WTC11 (cell line): Measurements from ENCODE around the gene OSBPL10. TPM values are rescaled to one million over a fixed set of nuclear protein-coding genes. Genes with fewer than 3 reads are reported as not detected.

Experiments used
- ATAC-seq: fragments of 200-7000 bp; cut with Tn5 transposase; 2 replicates; pipeline ENCODE4 v1.10.0; 2021; ENCODE audit warnings: mild to moderate bottlenecking, moderate library complexity
- CTCF ChIA-PET: fragments of 300-600 bp; sonication (Branson Sonifier 250); formaldehyde crosslinking; loops from one replicate; lab custom pipeline; 2021; ENCODE audit warnings: antibody characterized with exemption; lab: Charles Lee
- POLR2A ChIA-PET: fragments of 350-600 bp; sonication (Branson Sonifier 250); formaldehyde crosslinking; loops from one replicate; lab custom pipeline; 2021; ENCODE audit warnings: antibody characterized with exemption; lab: Charles Lee
- DNase-seq: peaks from one replicate; pipeline ENCODE4 v3.0.0; 2021; ENCODE audit warnings: low spot score
- H3K27ac Mint-ChIP-seq: 2 replicates; pipeline ENCODE4 v1.8.0; 2021; ENCODE audit warnings: mixed read lengths
- H3K27me3 Mint-ChIP-seq: 2 replicates; pipeline ENCODE4 v1.8.0; 2021; ENCODE audit warnings: low read depth, mild to moderate bottlenecking, moderate library complexity, mixed read lengths
- H3K36me3 Mint-ChIP-seq: 2 replicates; pipeline ENCODE4 v1.8.0; 2021; ENCODE audit warnings: mixed read lengths
- H3K4me1 Mint-ChIP-seq: 2 replicates; pipeline ENCODE4 v1.8.0; 2022; ENCODE audit warnings: mixed read lengths
- H3K4me3 Mint-ChIP-seq: 2 replicates; pipeline ENCODE4 v1.8.0; 2021; ENCODE audit warnings: mild to moderate bottlenecking, moderate library complexity, mixed read lengths
- H3K9me3 Mint-ChIP-seq: 2 replicates; pipeline ENCODE4 v1.8.0; 2021; ENCODE audit warnings: mixed read lengths
- FOXP1 ChIP-seq: sonication (generic); formaldehyde crosslinking; IDR thresholded peaks from 2 replicates; pipeline ENCODE4 v1.8.0; 2022; ENCODE audit warnings: missing genetic modification reagents, mild to moderate bottlenecking, moderate library complexity, borderline replicate concordance
- IRF2 ChIP-seq: sonication (generic); formaldehyde crosslinking; IDR thresholded peaks from 2 replicates; pipeline ENCODE4 v1.8.0; 2022; ENCODE audit warnings: low read depth, missing genetic modification reagents, borderline replicate concordance
- MXD4 ChIP-seq: fragments of 250-450 bp; sonication (Bioruptor Pico); IDR thresholded peaks from 2 replicates; pipeline ENCODE4 v1.8.0; 2021; ENCODE audit warnings: mild to moderate bottlenecking, moderate library complexity, borderline replicate concordance
- MYBL2 ChIP-seq: sonication (generic); formaldehyde crosslinking; IDR thresholded peaks from 2 replicates; pipeline ENCODE4 v1.8.1; 2023; ENCODE audit warnings: mild to moderate bottlenecking, moderate library complexity, missing genetic modification reagents
- NFE2L1 ChIP-seq: sonication (generic); formaldehyde crosslinking; IDR thresholded peaks from 2 replicates; pipeline ENCODE4 v1.8.1; 2023; ENCODE audit warnings: missing genetic modification reagents
- NR1H2 ChIP-seq: sonication (generic); formaldehyde crosslinking; IDR thresholded peaks from 2 replicates; pipeline ENCODE4 v1.9.0; 2021; ENCODE audit warnings: mild to moderate bottlenecking, moderate library complexity, missing genetic modification reagents
- NR2C2 ChIP-seq: sonication (generic); formaldehyde crosslinking; IDR thresholded peaks from 2 replicates; pipeline ENCODE4 v1.8.0; 2022; ENCODE audit warnings: mild to moderate bottlenecking, missing genetic modification reagents
- SOX15 ChIP-seq: fragments of 250-450 bp; sonication (Bioruptor Pico); IDR thresholded peaks from 2 replicates; pipeline ENCODE4 v1.9.0; 2021; ENCODE audit warnings: mild to moderate bottlenecking
- ZNF121 ChIP-seq: sonication (generic); formaldehyde crosslinking; IDR thresholded peaks from 2 replicates; pipeline ENCODE4 v1.8.0; 2023; ENCODE audit warnings: missing genetic modification reagents
- ZNF219 ChIP-seq: sonication (generic); formaldehyde crosslinking; IDR thresholded peaks from 2 replicates; pipeline ENCODE4 v1.8.0; 2023; ENCODE audit warnings: missing genetic modification reagents, mild to moderate bottlenecking, borderline replicate concordance
- ZNF263 ChIP-seq: sonication (generic); formaldehyde crosslinking; IDR thresholded peaks from 2 replicates; pipeline ENCODE4 v1.8.1; 2022; ENCODE audit warnings: low read depth, mild to moderate bottlenecking, moderate library complexity, missing genetic modification reagents
- total RNA-seq: library from RNA; stranded (reverse); gene quantifications from 3 replicates; pipeline ENCODE4 v1.2.3, GENCODE V29; 2021
- TF ChIP-seq, protein P1 (sequence below): fragments of 250-450 bp; sonication (Bioruptor Pico); IDR thresholded peaks from 2 replicates; pipeline ENCODE4 v1.9.0; 2021; ENCODE audit warnings: mild to moderate bottlenecking, borderline replicate concordance
- TF ChIP-seq, protein P2 (sequence below): fragments of 250-450 bp; sonication (Bioruptor Pico); conservative IDR thresholded peaks from 2 replicates; pipeline ENCODE4 v1.9.0; 2021; ENCODE audit warnings: mild to moderate bottlenecking
- TF ChIP-seq, protein P3 (sequence below): fragments of 250-450 bp; sonication (Bioruptor Pico); IDR thresholded peaks from 2 replicates; pipeline ENCODE4 v1.9.0; 2021; ENCODE audit warnings: mild to moderate bottlenecking
- TF ChIP-seq, protein P4 (sequence below): sonication (generic); formaldehyde crosslinking; IDR thresholded peaks from 2 replicates; pipeline ENCODE4 v1.8.1; 2022; ENCODE audit warnings: missing genetic modification reagents, borderline replicate concordance
- TF ChIP-seq, protein P5 (sequence below): sonication (generic); formaldehyde crosslinking; IDR thresholded peaks from 2 replicates; pipeline ENCODE4 v1.8.0; 2022; ENCODE audit warnings: missing genetic modification reagents

Gene OSBPL10
- total RNA-seq, 1 experiment from 2014 or later: 84.1 TPM

DNA sequence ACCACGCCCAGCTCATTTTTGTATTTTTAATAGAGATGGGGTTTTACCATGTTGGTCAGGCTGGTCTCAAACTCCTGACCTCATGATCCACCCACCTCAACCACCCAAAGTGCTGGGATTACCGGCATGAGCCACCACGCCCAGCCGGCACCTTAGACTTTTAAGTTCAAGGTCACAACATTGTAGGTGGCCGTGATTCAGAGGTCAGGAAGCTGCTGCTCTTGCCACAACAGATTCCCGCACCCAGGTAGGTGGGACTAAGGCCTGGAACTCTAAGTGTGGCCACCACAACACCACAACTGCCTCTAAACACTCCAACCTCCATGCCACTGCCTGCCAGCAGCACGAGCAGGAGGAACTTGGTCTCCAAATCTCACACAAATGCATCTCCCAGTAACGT is 251.5 kb downstream of the OSBPL10 start (continued):
- TF ChIP-seq, protein P1, sequence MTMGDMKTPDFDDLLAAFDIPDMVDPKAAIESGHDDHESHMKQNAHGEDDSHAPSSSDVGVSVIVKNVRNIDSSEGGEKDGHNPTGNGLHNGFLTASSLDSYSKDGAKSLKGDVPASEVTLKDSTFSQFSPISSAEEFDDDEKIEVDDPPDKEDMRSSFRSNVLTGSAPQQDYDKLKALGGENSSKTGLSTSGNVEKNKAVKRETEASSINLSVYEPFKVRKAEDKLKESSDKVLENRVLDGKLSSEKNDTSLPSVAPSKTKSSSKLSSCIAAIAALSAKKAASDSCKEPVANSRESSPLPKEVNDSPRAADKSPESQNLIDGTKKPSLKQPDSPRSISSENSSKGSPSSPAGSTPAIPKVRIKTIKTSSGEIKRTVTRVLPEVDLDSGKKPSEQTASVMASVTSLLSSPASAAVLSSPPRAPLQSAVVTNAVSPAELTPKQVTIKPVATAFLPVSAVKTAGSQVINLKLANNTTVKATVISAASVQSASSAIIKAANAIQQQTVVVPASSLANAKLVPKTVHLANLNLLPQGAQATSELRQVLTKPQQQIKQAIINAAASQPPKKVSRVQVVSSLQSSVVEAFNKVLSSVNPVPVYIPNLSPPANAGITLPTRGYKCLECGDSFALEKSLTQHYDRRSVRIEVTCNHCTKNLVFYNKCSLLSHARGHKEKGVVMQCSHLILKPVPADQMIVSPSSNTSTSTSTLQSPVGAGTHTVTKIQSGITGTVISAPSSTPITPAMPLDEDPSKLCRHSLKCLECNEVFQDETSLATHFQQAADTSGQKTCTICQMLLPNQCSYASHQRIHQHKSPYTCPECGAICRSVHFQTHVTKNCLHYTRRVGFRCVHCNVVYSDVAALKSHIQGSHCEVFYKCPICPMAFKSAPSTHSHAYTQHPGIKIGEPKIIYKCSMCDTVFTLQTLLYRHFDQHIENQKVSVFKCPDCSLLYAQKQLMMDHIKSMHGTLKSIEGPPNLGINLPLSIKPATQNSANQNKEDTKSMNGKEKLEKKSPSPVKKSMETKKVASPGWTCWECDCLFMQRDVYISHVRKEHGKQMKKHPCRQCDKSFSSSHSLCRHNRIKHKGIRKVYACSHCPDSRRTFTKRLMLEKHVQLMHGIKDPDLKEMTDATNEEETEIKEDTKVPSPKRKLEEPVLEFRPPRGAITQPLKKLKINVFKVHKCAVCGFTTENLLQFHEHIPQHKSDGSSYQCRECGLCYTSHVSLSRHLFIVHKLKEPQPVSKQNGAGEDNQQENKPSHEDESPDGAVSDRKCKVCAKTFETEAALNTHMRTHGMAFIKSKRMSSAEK (CRISPR knock-in tag): no peak
- TF ChIP-seq NR1H2 (CRISPR knock-in tag) (no peak), IRF2 (no peak), MXD4 (CRISPR knock-in tag) (no peak), FOXP1 (CRISPR knock-in tag) (no peak)
- TF ChIP-seq, all 79 proteins: peak for 0

DNA sequence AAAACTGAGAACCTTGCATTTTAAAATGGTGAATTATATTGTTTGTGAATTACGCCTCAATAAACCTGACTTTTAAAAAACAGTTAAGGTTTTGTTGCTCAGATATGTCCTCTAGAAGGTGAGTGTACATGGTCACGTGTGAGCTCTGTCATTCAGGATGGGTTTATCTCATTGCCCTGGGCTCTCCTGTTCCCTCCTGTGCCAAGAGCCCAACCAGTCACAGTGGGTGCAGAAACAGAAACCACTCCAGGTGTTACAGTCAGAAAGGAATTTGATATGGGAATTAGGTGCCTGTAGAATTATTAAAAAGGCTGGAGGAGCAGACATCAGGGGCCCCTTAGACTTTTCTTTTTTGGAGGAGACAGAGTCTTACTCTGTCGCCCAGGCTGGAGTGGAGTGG is 252.0 kb downstream of the OSBPL10 start:
- DNase-seq (no peak), ATAC-seq (no peak)
- H3K4me1 Mint-ChIP-seq: peaks cover 18% of the 10 kb centered on the region
- H3K27me3 Mint-ChIP-seq: no peaks in the 10 kb centered on the region
- TF ChIP-seq ZNF219 (CRISPR knock-in tag) (no peak), ZNF121 (CRISPR knock-in tag) (no peak), NR2C2 (CRISPR knock-in tag) (no peak), MYBL2 (CRISPR knock-in tag) (no peak), ZNF263 (CRISPR knock-in tag) (no peak), SOX15 (CRISPR knock-in tag) (no peak), NFE2L1 (CRISPR knock-in tag) (no peak)
- TF ChIP-seq, protein P2, sequence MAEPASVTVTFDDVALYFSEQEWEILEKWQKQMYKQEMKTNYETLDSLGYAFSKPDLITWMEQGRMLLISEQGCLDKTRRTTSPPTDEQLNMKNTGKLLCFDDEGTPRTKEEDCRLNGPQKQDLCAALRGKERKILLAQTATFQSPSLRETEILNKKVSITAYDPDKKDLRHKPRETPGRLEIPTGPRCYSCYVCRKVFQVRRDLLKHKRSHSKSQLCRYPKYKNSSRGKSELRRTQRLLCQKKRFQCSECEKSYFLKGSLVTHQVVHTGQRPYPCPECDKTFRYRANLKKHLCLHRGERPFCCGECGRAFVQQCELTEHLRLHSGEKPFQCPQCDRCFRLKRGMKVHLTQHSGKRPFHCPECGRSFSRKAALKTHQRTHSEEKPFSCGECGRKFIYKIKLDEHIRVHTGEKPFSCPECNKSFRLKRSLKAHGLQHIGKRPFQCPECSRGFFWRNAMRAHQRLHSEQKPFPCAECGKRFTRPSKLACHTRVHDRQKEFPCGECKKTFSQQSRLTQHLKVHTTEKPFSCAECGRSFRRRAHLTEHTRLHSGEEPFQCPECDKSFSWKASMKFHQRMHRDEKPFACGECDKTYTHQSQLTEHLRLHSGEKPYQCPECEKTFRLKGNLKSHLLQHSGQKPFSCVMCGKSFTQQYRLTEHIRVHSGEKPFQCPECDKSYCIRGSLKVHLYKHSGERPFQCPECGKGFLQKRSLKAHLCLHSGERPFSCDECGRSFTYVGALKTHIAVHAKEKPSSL (CRISPR knock-in tag): no peak
- TF ChIP-seq, protein P3, sequence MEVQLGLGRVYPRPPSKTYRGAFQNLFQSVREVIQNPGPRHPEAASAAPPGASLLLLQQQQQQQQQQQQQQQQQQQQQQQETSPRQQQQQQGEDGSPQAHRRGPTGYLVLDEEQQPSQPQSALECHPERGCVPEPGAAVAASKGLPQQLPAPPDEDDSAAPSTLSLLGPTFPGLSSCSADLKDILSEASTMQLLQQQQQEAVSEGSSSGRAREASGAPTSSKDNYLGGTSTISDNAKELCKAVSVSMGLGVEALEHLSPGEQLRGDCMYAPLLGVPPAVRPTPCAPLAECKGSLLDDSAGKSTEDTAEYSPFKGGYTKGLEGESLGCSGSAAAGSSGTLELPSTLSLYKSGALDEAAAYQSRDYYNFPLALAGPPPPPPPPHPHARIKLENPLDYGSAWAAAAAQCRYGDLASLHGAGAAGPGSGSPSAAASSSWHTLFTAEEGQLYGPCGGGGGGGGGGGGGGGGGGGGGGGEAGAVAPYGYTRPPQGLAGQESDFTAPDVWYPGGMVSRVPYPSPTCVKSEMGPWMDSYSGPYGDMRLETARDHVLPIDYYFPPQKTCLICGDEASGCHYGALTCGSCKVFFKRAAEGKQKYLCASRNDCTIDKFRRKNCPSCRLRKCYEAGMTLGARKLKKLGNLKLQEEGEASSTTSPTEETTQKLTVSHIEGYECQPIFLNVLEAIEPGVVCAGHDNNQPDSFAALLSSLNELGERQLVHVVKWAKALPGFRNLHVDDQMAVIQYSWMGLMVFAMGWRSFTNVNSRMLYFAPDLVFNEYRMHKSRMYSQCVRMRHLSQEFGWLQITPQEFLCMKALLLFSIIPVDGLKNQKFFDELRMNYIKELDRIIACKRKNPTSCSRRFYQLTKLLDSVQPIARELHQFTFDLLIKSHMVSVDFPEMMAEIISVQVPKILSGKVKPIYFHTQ (CRISPR knock-in tag): no peak
- TF ChIP-seq, protein P4, sequence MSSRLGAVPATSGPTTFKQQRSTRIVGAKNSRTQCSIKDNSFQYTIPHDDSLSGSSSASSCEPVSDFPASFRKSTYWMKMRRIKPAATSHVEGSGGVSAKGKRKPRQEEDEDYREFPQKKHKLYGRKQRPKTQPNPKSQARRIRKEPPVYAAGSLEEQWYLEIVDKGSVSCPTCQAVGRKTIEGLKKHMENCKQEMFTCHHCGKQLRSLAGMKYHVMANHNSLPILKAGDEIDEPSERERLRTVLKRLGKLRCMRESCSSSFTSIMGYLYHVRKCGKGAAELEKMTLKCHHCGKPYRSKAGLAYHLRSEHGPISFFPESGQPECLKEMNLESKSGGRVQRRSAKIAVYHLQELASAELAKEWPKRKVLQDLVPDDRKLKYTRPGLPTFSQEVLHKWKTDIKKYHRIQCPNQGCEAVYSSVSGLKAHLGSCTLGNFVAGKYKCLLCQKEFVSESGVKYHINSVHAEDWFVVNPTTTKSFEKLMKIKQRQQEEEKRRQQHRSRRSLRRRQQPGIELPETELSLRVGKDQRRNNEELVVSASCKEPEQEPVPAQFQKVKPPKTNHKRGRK: no peak
- TF ChIP-seq, protein P5, sequence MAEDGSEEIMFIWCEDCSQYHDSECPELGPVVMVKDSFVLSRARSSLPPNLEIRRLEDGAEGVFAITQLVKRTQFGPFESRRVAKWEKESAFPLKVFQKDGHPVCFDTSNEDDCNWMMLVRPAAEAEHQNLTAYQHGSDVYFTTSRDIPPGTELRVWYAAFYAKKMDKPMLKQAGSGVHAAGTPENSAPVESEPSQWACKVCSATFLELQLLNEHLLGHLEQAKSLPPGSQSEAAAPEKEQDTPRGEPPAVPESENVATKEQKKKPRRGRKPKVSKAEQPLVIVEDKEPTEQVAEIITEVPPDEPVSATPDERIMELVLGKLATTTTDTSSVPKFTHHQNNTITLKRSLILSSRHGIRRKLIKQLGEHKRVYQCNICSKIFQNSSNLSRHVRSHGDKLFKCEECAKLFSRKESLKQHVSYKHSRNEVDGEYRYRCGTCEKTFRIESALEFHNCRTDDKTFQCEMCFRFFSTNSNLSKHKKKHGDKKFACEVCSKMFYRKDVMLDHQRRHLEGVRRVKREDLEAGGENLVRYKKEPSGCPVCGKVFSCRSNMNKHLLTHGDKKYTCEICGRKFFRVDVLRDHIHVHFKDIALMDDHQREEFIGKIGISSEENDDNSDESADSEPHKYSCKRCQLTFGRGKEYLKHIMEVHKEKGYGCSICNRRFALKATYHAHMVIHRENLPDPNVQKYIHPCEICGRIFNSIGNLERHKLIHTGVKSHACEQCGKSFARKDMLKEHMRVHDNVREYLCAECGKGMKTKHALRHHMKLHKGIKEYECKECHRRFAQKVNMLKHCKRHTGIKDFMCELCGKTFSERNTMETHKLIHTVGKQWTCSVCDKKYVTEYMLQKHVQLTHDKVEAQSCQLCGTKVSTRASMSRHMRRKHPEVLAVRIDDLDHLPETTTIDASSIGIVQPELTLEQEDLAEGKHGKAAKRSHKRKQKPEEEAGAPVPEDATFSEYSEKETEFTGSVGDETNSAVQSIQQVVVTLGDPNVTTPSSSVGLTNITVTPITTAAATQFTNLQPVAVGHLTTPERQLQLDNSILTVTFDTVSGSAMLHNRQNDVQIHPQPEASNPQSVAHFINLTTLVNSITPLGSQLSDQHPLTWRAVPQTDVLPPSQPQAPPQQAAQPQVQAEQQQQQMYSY (CRISPR knock-in tag): no peak
- POLR2A ChIA-PET: no interaction called here
- H3K27ac Mint-ChIP-seq: no peak overlapping the region
- H3K4me3 Mint-ChIP-seq: no peak overlapping the region
- H3K9me3 Mint-ChIP-seq: no peaks in the 10 kb centered on the region
- peaks cover 17% of the 10 kb centered on the region for H3K36me3 Mint-ChIP-seq
- CTCF ChIA-PET: no interaction called here
